H1 (cell line): ENCODE data around the gene TAS2R42. TPM values are rescaled to one million over a fixed set of nuclear protein-coding genes. Genes with fewer than 3 reads are reported as not detected.

Experiments
- CTCF ChIA-PET: fragments of 300-600 bp; sonication (Branson Sonifier 250); formaldehyde crosslinking; loops from one replicate; lab custom pipeline; 2021; ENCODE audit not compliant: partially characterized antibody; lab: Charles Lee
- POLR2A ChIA-PET: fragments of 300-600 bp; sonication (Branson Sonifier 250); formaldehyde crosslinking; loops from one replicate; lab custom pipeline; 2021; ENCODE audit warnings: inconsistent platforms; ENCODE audit not compliant: partially characterized antibody; lab: Charles Lee
- DNase-seq, 2 experiments: peaks; one replicate each; pipeline versions ENCODE4 v3.0.0 to v3.0.0-alpha.2; 2010 to 2022; ENCODE audit warnings: low spot score in 2 of 2, low read depth in 1 of 2, mixed read lengths in 1 of 2
- FAIRE-seq: peaks from 2 replicates; lab custom pipeline; 2011; peaks lifted over from hg19 to GRCh38; lab: Jason Lieb, UNC
- H2AFZ ChIP-seq: 2 replicates; pipeline ENCODE4 v1.8.1; 2012; ENCODE audit warnings: low read length, inconsistent platforms
- H2AK5ac ChIP-seq: 2 replicates; pipeline ENCODE4 v1.6.1; 2013; ENCODE audit warnings: low read depth, low read length
- H2BK120ac ChIP-seq: replicated peaks from 2 replicates; pipeline ENCODE3; 2013; ENCODE audit warnings: low read depth, low read length, inconsistent platforms
- H2BK12ac ChIP-seq: 2 replicates; pipeline ENCODE4 v1.6.1; 2013; ENCODE audit warnings: low read depth, low read length
- H2BK15ac ChIP-seq: 2 replicates; pipeline ENCODE4 v1.6.1; 2013; ENCODE audit warnings: low read length
- H2BK20ac ChIP-seq: 2 replicates; pipeline ENCODE4 v1.6.1; 2013; ENCODE audit warnings: low read length
- H2BK5ac ChIP-seq: 2 replicates; pipeline ENCODE4 v1.6.1; 2013; ENCODE audit warnings: low read depth, low read length
- H3K14ac ChIP-seq: 2 replicates; pipeline ENCODE4 v1.6.1; 2013; ENCODE audit warnings: inconsistent platforms; ENCODE audit not compliant: insufficient read length
- H3K18ac ChIP-seq: 2 replicates; pipeline ENCODE4 v1.6.1; 2013; ENCODE audit warnings: low read length; ENCODE audit errors: extremely low read depth
- H3K23ac ChIP-seq: 2 replicates; pipeline ENCODE4 v1.6.1; 2013; ENCODE audit warnings: inconsistent platforms; ENCODE audit not compliant: insufficient read length
- H3K23me2 ChIP-seq: 2 replicates; pipeline ENCODE4 v1.6.1; 2013; ENCODE audit warnings: low read depth, low read length
- H3K27ac ChIP-seq: 2 replicates; pipeline ENCODE4 v1.6.1; 2011; ENCODE audit warnings: low read depth, low read length, inconsistent platforms
- H3K27me3 ChIP-seq, 4 experiments: replicated peaks in 1 of 4; 1 replicate in 1 of 4; 2 replicates in 3 of 4; pipeline versions ENCODE4 v1.6.1 to v1.8.1; 2011 to 2013; ENCODE audit warnings: low read length in 3 of 4, mild to moderate bottlenecking in 3 of 4, inconsistent platforms in 2 of 4, mixed read lengths in 2 of 4, moderate library complexity in 1 of 4; ENCODE audit not compliant: control insufficient read depth in 3 of 4, insufficient read depth in 3 of 4; ENCODE audit errors: extremely low read depth in 1 of 4
- H3K36me3 ChIP-seq, 4 experiments: 2 replicates each; pipeline versions ENCODE4 v1.6.1 to v1.8.1; 2011 to 2013; ENCODE audit warnings: mild to moderate bottlenecking in 4 of 4, low read length in 3 of 4, moderate library complexity in 2 of 4, control low read depth in 1 of 4, inconsistent platforms in 1 of 4; ENCODE audit not compliant: insufficient read depth in 4 of 4, control insufficient read depth in 2 of 4
- H3K4ac ChIP-seq: replicated peaks from 2 replicates; pipeline ENCODE3; 2013; ENCODE audit warnings: low read length, low read depth, mixed read lengths, inconsistent platforms; ENCODE audit not compliant: insufficient read length
- H3K4me1 ChIP-seq, 4 experiments: replicated peaks in 1 of 4; 1 replicate in 1 of 4; 2 replicates in 3 of 4; pipeline versions ENCODE4 v1.6.1 to v1.8.1; 2011 to 2013; ENCODE audit warnings: low read length in 3 of 4, inconsistent platforms in 2 of 4, mixed read lengths in 1 of 4; ENCODE audit not compliant: insufficient read depth in 4 of 4, control insufficient read depth in 3 of 4
- H3K4me2 ChIP-seq, 2 experiments: 2 replicates each; pipeline versions ENCODE4 v1.6.1 to v1.8.1; 2011 to 2013; ENCODE audit warnings: low read depth in 2 of 2, low read length in 2 of 2, control low read depth in 1 of 2, inconsistent platforms in 1 of 2, mild to moderate bottlenecking in 1 of 2; ENCODE audit not compliant: insufficient read depth in 1 of 2
- H3K4me3 ChIP-seq, 4 experiments: fragments of 200-600, 300-600 bp in 1 of 4; sonication (generic), shearing (Covaris generic), sonication (Bioruptor Twin) in 1 of 4; 2 replicates each; pipeline versions ENCODE4 v1.5.1 to v1.8.1; 2011 to 2016; ENCODE audit warnings: low read length in 4 of 4, low read depth in 3 of 4, control low read depth in 2 of 4, inconsistent platforms in 2 of 4, mild to moderate bottlenecking in 2 of 4, mixed read lengths in 1 of 4, moderate library complexity in 1 of 4; ENCODE audit not compliant: insufficient read depth in 2 of 4; ENCODE audit errors: extremely low read depth in 1 of 4
- H3K56ac ChIP-seq: replicated peaks from 2 replicates; pipeline ENCODE3; 2013; ENCODE audit warnings: low read depth, mild to moderate bottlenecking, mixed read lengths, low read length, inconsistent platforms; ENCODE audit not compliant: insufficient read length
- H3K79me1 ChIP-seq: 2 replicates; pipeline ENCODE4 v1.6.1; 2013; ENCODE audit warnings: low read depth, low read length, control low read depth
- H3K79me2 ChIP-seq, 2 experiments: 2 replicates each; pipeline versions ENCODE4 v1.6.1 to v1.8.1; 2012 to 2013; ENCODE audit warnings: low read length in 2 of 2, mild to moderate bottlenecking in 2 of 2, inconsistent platforms in 1 of 2; ENCODE audit not compliant: insufficient read depth in 2 of 2, control insufficient read depth in 1 of 2
- H3K9ac ChIP-seq, 4 experiments: replicated peaks in 1 of 4; 1 replicate in 1 of 4; 2 replicates in 3 of 4; pipeline versions ENCODE4 v1.6.1 to v1.8.1; 2011 to 2013; ENCODE audit warnings: low read depth in 3 of 4, low read length in 3 of 4, control low read depth in 2 of 4, mild to moderate bottlenecking in 2 of 4, moderate library complexity in 2 of 4, inconsistent platforms in 1 of 4; ENCODE audit errors: extremely low read depth in 1 of 4
- H3K9me3 ChIP-seq, 2 experiments: 2 replicates each; pipeline versions ENCODE4 v1.6.1 to v1.8.1; 2012 to 2013; ENCODE audit warnings: mild to moderate bottlenecking in 2 of 2, moderate library complexity in 2 of 2, control low read depth in 1 of 2, inconsistent platforms in 1 of 2, low read depth in 1 of 2, low read length in 1 of 2, mixed read lengths in 1 of 2; ENCODE audit not compliant: insufficient read depth in 2 of 2
- H4K20me1 ChIP-seq, 2 experiments: replicated peaks in 1 of 2; 2 replicates each; pipeline versions ENCODE3 to v1.8.1; 2011 to 2013; ENCODE audit warnings: inconsistent platforms in 2 of 2, low read length in 2 of 2, mild to moderate bottlenecking in 1 of 2; ENCODE audit not compliant: insufficient read depth in 2 of 2, control insufficient read depth in 1 of 2
- H4K5ac ChIP-seq: 2 replicates; pipeline ENCODE4 v1.6.1; 2013; ENCODE audit warnings: low read length, low read depth, mixed read lengths, inconsistent platforms; ENCODE audit not compliant: insufficient read length
- H4K8ac ChIP-seq: 2 replicates; pipeline ENCODE4 v1.8.0; 2013; ENCODE audit warnings: mild to moderate bottlenecking, moderate library complexity, low read length, inconsistent platforms; ENCODE audit not compliant: insufficient read depth; ENCODE audit errors: extremely low read depth
- H4K91ac ChIP-seq: replicated peaks from 2 replicates; pipeline ENCODE3; 2013; ENCODE audit warnings: low read length, mixed read lengths, inconsistent platforms; ENCODE audit not compliant: insufficient read length
- ASH2L ChIP-seq: fragments of 200-600, 300-600 bp; sonication (generic); IDR thresholded peaks from one replicate; pipeline ENCODE4 v1.7.1; 2017; ENCODE audit warnings: low read length
- CBX5 ChIP-seq: fragments of 300-800, 300-1000 bp; sonication (generic); IDR thresholded peaks from 2 replicates; pipeline ENCODE4 v1.7.1; 2016; ENCODE audit warnings: antibody characterized with exemption, low read length, low read depth
- CBX8 ChIP-seq: fragments of 300-800, 300-1000 bp; sonication (generic); IDR thresholded peaks from 2 replicates; pipeline ENCODE4 v1.7.1; 2016; ENCODE audit warnings: low read depth, low read length, borderline replicate concordance
- JUN ChIP-seq: IDR thresholded peaks from 2 replicates; pipeline ENCODE4 v1.6.1; 2011; ENCODE audit warnings: low read depth, mild to moderate bottlenecking, improper control_type of control experiment, low read length
- JUND ChIP-seq: IDR thresholded peaks from 2 replicates; pipeline ENCODE4 v1.6.1; 2011; ENCODE audit warnings: mild to moderate bottlenecking, improper control_type of control experiment, low read length
- KDM1A ChIP-seq: fragments of 200-600, 300-600 bp; sonication (generic); IDR thresholded peaks from 2 replicates; pipeline ENCODE4 v1.7.1; 2016; ENCODE audit warnings: mild to moderate bottlenecking, low read length, borderline replicate concordance
- RAD21 ChIP-seq, 2 experiments: IDR thresholded peaks in 1 of 2; conservative IDR thresholded peaks in 1 of 2; 2 replicates each; pipeline ENCODE4 v1.6.1; 2011; ENCODE audit warnings: low read depth in 2 of 2, low read length in 2 of 2, improper control_type of control experiment in 1 of 2, inconsistent platforms in 1 of 2, mild to moderate bottlenecking in 1 of 2, moderate library complexity in 1 of 2
- SAP30 ChIP-seq: fragments of 300-600 bp; sonication (generic); IDR thresholded peaks from 2 replicates; pipeline ENCODE4 v1.7.1; 2012; ENCODE audit warnings: low read length, moderate library complexity, mild to moderate bottlenecking, inconsistent platforms; ENCODE audit not compliant: insufficient read depth, insufficient replicate concordance
- SIX5 ChIP-seq: IDR thresholded peaks from 2 replicates; pipeline ENCODE4 v1.6.1; 2011; ENCODE audit warnings: mild to moderate bottlenecking, low read depth, low read length
- SRF ChIP-seq: IDR thresholded peaks from 2 replicates; pipeline ENCODE4 v1.6.1; 2011; ENCODE audit warnings: mild to moderate bottlenecking, low read depth, low read length, moderate library complexity
- TBP ChIP-seq: IDR thresholded peaks from 2 replicates; pipeline ENCODE4 v1.6.1; 2011; ENCODE audit warnings: low read depth, low read length, improper control_type of control experiment
- TCF12 ChIP-seq: IDR thresholded peaks from 2 replicates; pipeline ENCODE4 v1.6.1; 2011; ENCODE audit warnings: low read depth, mild to moderate bottlenecking, low read length
- ZNF274 ChIP-seq: IDR thresholded peaks from 2 replicates; pipeline ENCODE4 v1.7.0; 2012; ENCODE audit warnings: low read length, borderline replicate concordance; ENCODE audit errors: extremely low read depth
- WGBS, 2 experiments: shearing (Covaris generic) in 1 of 2; methylation state at CpG; one replicate each; pipeline versions ENCODE4 v1.1.6 to v1.1.7; 2013 to 2015; ENCODE audit warnings: low lambda C conversion rate in 2 of 2, mixed read lengths in 2 of 2, inconsistent platforms in 1 of 2, low coverage in 1 of 2, missing lambda C conversion rate in 1 of 2; ENCODE audit not compliant: insufficient replicate concordance in 2 of 2, insufficient coverage in 1 of 2, insufficient read length in 1 of 2; ENCODE audit errors: extremely low coverage in 1 of 2, missing lambda C conversion rate in 1 of 2; 5-methylcytosine and 5-hydroxymethylcytosine counted together
- polyA plus RNA-seq, 7 experiments: library from polyadenylated mRNA; depleted of rRNA in 3 of 7; stranded (reverse) in 5 of 7; unstranded in 2 of 7; fragments of >200 nt in 5 of 7; fragments of 200-250 nt in 2 of 7; gene quantifications; 1 replicate in 5 of 7; 2 replicates in 1 of 7; 4 replicates in 1 of 7; pipeline versions ENCODE4 v1.2.1 to v1.2.3, GENCODE V29; 2011 to 2013; ENCODE audit warnings: missing spikeins in 2 of 7, mixed read lengths in 2 of 7
- total RNA-seq: library from RNA; stranded (reverse); fragmentation: NEBNext Ultra II Directional; extraction: Animal tissue kit (Norgen Biotek cat#: 25700); gene quantifications from 2 replicates; pipeline ENCODE4 v1.2.1, GENCODE V29; 2021
- TF ChIP-seq, protein P1 (sequence below): IDR thresholded peaks from 2 replicates; pipeline ENCODE4 v1.6.1; 2012; ENCODE audit warnings: inconsistent platforms

Gene TAS2R42
- total and polyA plus RNA-seq, 2 of the 8 experiments (the other 6 are each of a cell fraction or from before 2014, with no cell fraction given) = not detected

DNA sequence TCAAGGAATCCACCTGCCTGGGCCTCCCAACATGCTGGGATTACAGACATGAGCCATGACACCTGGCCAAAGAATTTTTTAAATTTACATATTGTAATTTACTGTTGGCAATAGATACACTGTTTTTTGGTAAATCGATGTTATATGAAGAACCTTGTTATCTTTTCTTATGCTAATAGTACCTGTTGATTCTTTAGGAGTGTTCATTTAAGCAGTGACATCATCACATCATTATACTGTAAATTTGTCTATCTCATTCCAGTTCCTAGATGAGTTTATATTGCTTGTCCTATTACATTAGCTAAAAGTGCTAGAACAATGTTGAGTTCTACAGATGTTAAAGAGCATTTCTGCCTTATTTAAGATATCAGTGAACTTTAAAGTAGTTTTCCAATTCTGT, 39.3 kb downstream of the TAS2R42 start:
- H2BK120ac ChIP-seq = no peak overlapping the region
- no peak overlapping the region for H3K27ac ChIP-seq
- no peak overlapping the region for H3K18ac ChIP-seq
- H3K56ac ChIP-seq = no peak overlapping the region
- no peak overlapping the region for H2BK20ac ChIP-seq
- no peak overlapping the region for H3K4me3 ChIP-seq
- H2BK12ac ChIP-seq = no peak overlapping the region
- H4K5ac ChIP-seq = no peak overlapping the region
- H3K14ac ChIP-seq = no peak overlapping the region
- peaks cover 0 to 65% of the 10 kb centered on the region in 2 experiments; a peak in 2 of 4 replicates for H3K79me2 ChIP-seq
- H4K91ac ChIP-seq = no peak overlapping the region
- no peak overlapping the region for H3K23ac ChIP-seq
- H4K20me1 ChIP-seq = no peaks in the 10 kb centered on the region
- no peaks in the 10 kb centered on the region for H3K4me1 ChIP-seq
- no peak overlapping the region for H3K4ac ChIP-seq
- H2AFZ ChIP-seq = no peak overlapping the region
- H3K9ac ChIP-seq = no peak overlapping the region
- no peak overlapping the region for H3K4me2 ChIP-seq
- WGBS, 2 experiments = 76% methylated on average over 1 of the region's 1 CpG; no CpG with 5 or more reads in 1 of the 2 experiments
- H2BK5ac ChIP-seq = no peak overlapping the region
- FAIRE-seq (no peak), DNase-seq (no peak)
- H3K9me3 ChIP-seq = peaks cover 0 to 3% of the 10 kb centered on the region in 2 experiments; a peak in 1 of 4 replicates
- ChIA-PET POLR2A (no interaction called here), CTCF (interaction anchor here (1.3 kb wide), 1 partner anchor 11 kb away, joined by 5 read pairs; no protein-coding TSS in a partner anchor)
- no peaks in the 10 kb centered on the region for H3K27me3 ChIP-seq
- no peak overlapping the region for H2AK5ac ChIP-seq
- no peak overlapping the region for H4K8ac ChIP-seq
- H3K23me2 ChIP-seq = no peaks in the 10 kb centered on the region
- no peak overlapping the region for H2BK15ac ChIP-seq
- peaks cover 0 to 8% (median 3%) of the 10 kb centered on the region in 4 experiments; a peak in 4 of 8 replicates for H3K36me3 ChIP-seq
- H3K79me1 ChIP-seq = no peaks in the 10 kb centered on the region; the same call in 1 of the 2 replicates
- TF ChIP-seq SIX5 (no peak), RAD21 (IDR thresholded peaks at IDR 0.05 in 1 of 2, conservative IDR thresholded peaks at IDR 0.05 in 1 of 2; ENCODE audit: low read depth in 2 of 2, low read length in 2 of 2) (no peak), JUND (no peak), CBX5 (no peak), ZNF274 (no peak), TCF12 (no peak), SAP30 (no peak), SRF (no peak), TBP (no peak), ASH2L (no peak), JUN (no peak), KDM1A (no peak), CBX8 (no peak)
- TF ChIP-seq, protein P1, sequence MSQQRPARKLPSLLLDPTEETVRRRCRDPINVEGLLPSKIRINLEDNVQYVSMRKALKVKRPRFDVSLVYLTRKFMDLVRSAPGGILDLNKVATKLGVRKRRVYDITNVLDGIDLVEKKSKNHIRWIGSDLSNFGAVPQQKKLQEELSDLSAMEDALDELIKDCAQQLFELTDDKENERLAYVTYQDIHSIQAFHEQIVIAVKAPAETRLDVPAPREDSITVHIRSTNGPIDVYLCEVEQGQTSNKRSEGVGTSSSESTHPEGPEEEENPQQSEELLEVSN = no peak
